ENCODE data around the gene WDR70.
A peak's percentile ranks its signal among the peaks of the same experiment; 100 is the strongest.
"Not testable (repeated sequence)": the region's sequence is repeated elsewhere in the genome, so short reads cannot be mapped to it uniquely, and the experiment has no call there.

Gene WDR70

GRCh38 chr5:37575541-37576489, 196.7 kb downstream of the WDR70 start:
- DNase-seq, result no peak

GRCh38 chr5:37576552-37576951, 197.4 kb downstream of the WDR70 start:
- peak in 1 of 2 donors; percentile 29 for DNase-seq

GRCh38 chr5:37578176-37578575, 199.1 kb downstream of the WDR70 start:
- DNase-seq, result no peak

GRCh38 chr5:37580106-37580505, 201.0 kb downstream of the WDR70 start:
- no peak for DNase-seq

- DNase-seq, result no peak
Observed at GRCh38 chr5:37582202-37582601, 203.1 kb downstream of the WDR70 start.

GRCh38 chr5:37593292-37593691, 214.2 kb downstream of the WDR70 start:
- DNase-seq, result not testable (repeated sequence)

GRCh38 chr5:37594864-37595263, 215.7 kb downstream of the WDR70 start:
- not testable (repeated sequence) for DNase-seq

GRCh38 chr5:37598733-37599132, 219.6 kb downstream of the WDR70 start:
- no peak for DNase-seq

- DNase-seq, result no peak
Observed at GRCh38 chr5:37601163-37601562, 222.0 kb downstream of the WDR70 start.

GRCh38 chr5:37603072-37603471, 224.0 kb downstream of the WDR70 start:
- DNase-seq, result no peak

- no peak for DNase-seq
Observed at GRCh38 chr5:37604290-37604689, 225.2 kb downstream of the WDR70 start.

GRCh38 chr5:37606148-37606547, 227.0 kb downstream of the WDR70 start:
- no peak for DNase-seq

GRCh38 chr5:37606632-37607248, 227.6 kb downstream of the WDR70 start:
- DNase-seq, result no peak

- DNase-seq, result no peak
Observed at GRCh38 chr5:37615184-37615583, 236.1 kb downstream of the WDR70 start.

GRCh38 chr5:37619353-37619752, 240.2 kb downstream of the WDR70 start:
- DNase-seq, result no peak

GRCh38 chr5:37622354-37622753, 243.2 kb downstream of the WDR70 start:
- DNase-seq, result not testable (repeated sequence)

GRCh38 chr5:37626266-37626665, 247.1 kb downstream of the WDR70 start:
- DNase-seq, result no peak

GRCh38 chr5:37628876-37629275, 249.8 kb downstream of the WDR70 start:
- no peak for DNase-seq

- no peak for DNase-seq
Observed at GRCh38 chr5:37631939-37632338, 252.8 kb downstream of the WDR70 start.

GRCh38 chr5:37637165-37637845, 258.2 kb downstream of the WDR70 start:
- no peak for DNase-seq

GRCh38 chr5:37638897-37639296, 259.8 kb downstream of the WDR70 start:
- DNase-seq, result no peak

GRCh38 chr5:37640088-37640487, 261.0 kb downstream of the WDR70 start:
- no peak for DNase-seq

- DNase-seq, result no peak
Observed at GRCh38 chr5:37641933-37642332, 262.8 kb downstream of the WDR70 start.

GRCh38 chr5:37645707-37646106, 266.6 kb downstream of the WDR70 start:
- no peak for DNase-seq

Data from bone marrow (tissue), 2 donors.